PFSK-1 (cell line): ENCODE measurements around the gene RMND5A.

ENCODE experiments used
- FOXP2 ChIP-seq: optimal IDR thresholded peaks from 2 replicates; pipeline ENCODE3; 2011; ENCODE audit warnings: borderline replicate concordance, control low read depth, inconsistent platforms; ENCODE audit not compliant: insufficient read depth; ENCODE audit errors: extremely low read length, extremely low read depth
- POLR2AphosphoS5 ChIP-seq: IDR thresholded peaks from 2 replicates; pipeline ENCODE4 v1.6.1; 2012; ENCODE audit warnings: low read depth, mild to moderate bottlenecking, control low read depth, low read length, moderate library complexity
- SIN3A ChIP-seq: IDR thresholded peaks from 2 replicates; pipeline ENCODE4 v1.6.1; 2012; ENCODE audit warnings: mild to moderate bottlenecking, low read length, moderate library complexity, borderline replicate concordance; ENCODE audit not compliant: insufficient read depth
- TAF1 ChIP-seq: IDR thresholded peaks from 2 replicates; pipeline ENCODE4 v1.6.1; 2012; ENCODE audit warnings: low read length, control low read depth, borderline replicate concordance; ENCODE audit not compliant: insufficient read depth
- TF ChIP-seq, protein P1 (sequence below), 2 experiments: IDR thresholded peaks; 2 replicates each; pipeline versions ENCODE4 v1.6.1 to v1.8.0; 2011 to 2012; ENCODE audit warnings: low read depth in 2 of 2, low read length in 2 of 2, control low read depth in 1 of 2, inconsistent platforms in 1 of 2, mild to moderate bottlenecking in 1 of 2, moderate library complexity in 1 of 2; ENCODE audit not compliant: insufficient read depth in 1 of 2

RMND5A gene

GRCh38 chr2:86697551-86698104, 22.5 kb upstream of the RMND5A start:
- no peak for TF ChIP-seq FOXP2
- TF ChIP-seq TAF1, result no peak
- TF ChIP-seq POLR2AphosphoS5, result no peak
- TF ChIP-seq, protein P1, sequence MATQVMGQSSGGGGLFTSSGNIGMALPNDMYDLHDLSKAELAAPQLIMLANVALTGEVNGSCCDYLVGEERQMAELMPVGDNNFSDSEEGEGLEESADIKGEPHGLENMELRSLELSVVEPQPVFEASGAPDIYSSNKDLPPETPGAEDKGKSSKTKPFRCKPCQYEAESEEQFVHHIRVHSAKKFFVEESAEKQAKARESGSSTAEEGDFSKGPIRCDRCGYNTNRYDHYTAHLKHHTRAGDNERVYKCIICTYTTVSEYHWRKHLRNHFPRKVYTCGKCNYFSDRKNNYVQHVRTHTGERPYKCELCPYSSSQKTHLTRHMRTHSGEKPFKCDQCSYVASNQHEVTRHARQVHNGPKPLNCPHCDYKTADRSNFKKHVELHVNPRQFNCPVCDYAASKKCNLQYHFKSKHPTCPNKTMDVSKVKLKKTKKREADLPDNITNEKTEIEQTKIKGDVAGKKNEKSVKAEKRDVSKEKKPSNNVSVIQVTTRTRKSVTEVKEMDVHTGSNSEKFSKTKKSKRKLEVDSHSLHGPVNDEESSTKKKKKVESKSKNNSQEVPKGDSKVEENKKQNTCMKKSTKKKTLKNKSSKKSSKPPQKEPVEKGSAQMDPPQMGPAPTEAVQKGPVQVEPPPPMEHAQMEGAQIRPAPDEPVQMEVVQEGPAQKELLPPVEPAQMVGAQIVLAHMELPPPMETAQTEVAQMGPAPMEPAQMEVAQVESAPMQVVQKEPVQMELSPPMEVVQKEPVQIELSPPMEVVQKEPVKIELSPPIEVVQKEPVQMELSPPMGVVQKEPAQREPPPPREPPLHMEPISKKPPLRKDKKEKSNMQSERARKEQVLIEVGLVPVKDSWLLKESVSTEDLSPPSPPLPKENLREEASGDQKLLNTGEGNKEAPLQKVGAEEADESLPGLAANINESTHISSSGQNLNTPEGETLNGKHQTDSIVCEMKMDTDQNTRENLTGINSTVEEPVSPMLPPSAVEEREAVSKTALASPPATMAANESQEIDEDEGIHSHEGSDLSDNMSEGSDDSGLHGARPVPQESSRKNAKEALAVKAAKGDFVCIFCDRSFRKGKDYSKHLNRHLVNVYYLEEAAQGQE (IDR thresholded peaks at IDR 0.05; ENCODE audit: insufficient read depth in 1 of 2, low read depth in 2 of 2, low read length in 2 of 2), result no peak
- no peak for TF ChIP-seq SIN3A

- TF ChIP-seq TAF1 (no peak), POLR2AphosphoS5 (no peak), SIN3A (no peak), FOXP2 (no peak)
- TF ChIP-seq, protein P1 (IDR thresholded peaks at IDR 0.05; ENCODE audit: insufficient read depth in 1 of 2, low read depth in 2 of 2, low read length in 2 of 2), result no peak
Observed at GRCh38 chr2:86700690-86701089, 19.4 kb upstream of the RMND5A start.

- TF ChIP-seq SIN3A, result no peak
- TF ChIP-seq POLR2AphosphoS5, result no peak
Observed at GRCh38 chr2:86703704-86704361, 16.3 kb upstream of the RMND5A start.

- TF ChIP-seq, protein P1 (IDR thresholded peaks at IDR 0.05; ENCODE audit: insufficient read depth in 1 of 2, low read depth in 2 of 2, low read length in 2 of 2), result no peak
- TF ChIP-seq TAF1 (no peak), FOXP2 (no peak), SIN3A (no peak), POLR2AphosphoS5 (no peak)
Observed at GRCh38 chr2:86704459-86704971, 15.6 kb upstream of the RMND5A start.

- TF ChIP-seq TAF1, result no peak
- no peak for TF ChIP-seq SIN3A
- TF ChIP-seq, protein P1 (IDR thresholded peaks at IDR 0.05; ENCODE audit: insufficient read depth in 1 of 2, low read depth in 2 of 2, low read length in 2 of 2), result no peak
- no peak for TF ChIP-seq FOXP2
- no peak for TF ChIP-seq POLR2AphosphoS5
Observed at GRCh38 chr2:86706220-86706619, 13.9 kb upstream of the RMND5A start.
